Measurements from ENCODE around the gene ZNF273.
"Not testable (repeated sequence)": the region's sequence is repeated elsewhere in the genome, so short reads cannot be mapped to it uniquely, and the experiment has no call there.

The ZNF273 gene

GRCh38 chr7:64888901-64889685 is 14.0 kb upstream of the ZNF273 start:
- no peak for DNase-seq (ENCODE audit: low read depth)

- no peak for DNase-seq (ENCODE audit: low read depth)
Observed at GRCh38 chr7:64889686-64890162, 13.3 kb upstream of the ZNF273 start.

- not testable (repeated sequence) for DNase-seq (ENCODE audit: low read depth)
Observed at GRCh38 chr7:64890273-64890672, 12.8 kb upstream of the ZNF273 start.

- no peak for DNase-seq (ENCODE audit: low read depth)
Observed at GRCh38 chr7:64890761-64891362, 12.2 kb upstream of the ZNF273 start.

- not testable (repeated sequence) for DNase-seq (ENCODE audit: low read depth)
Observed at GRCh38 chr7:64891363-64892081, 11.6 kb upstream of the ZNF273 start.

GRCh38 chr7:64892116-64892515 is 11.0 kb upstream of the ZNF273 start:
- no peak for DNase-seq (ENCODE audit: low read depth)

- no peak for DNase-seq (ENCODE audit: low read depth)
Observed at GRCh38 chr7:64892666-64893309, 10.3 kb upstream of the ZNF273 start.

GRCh38 chr7:64893401-64893800 is 9.7 kb upstream of the ZNF273 start:
- DNase-seq (ENCODE audit: low read depth) = no peak

GRCh38 chr7:64902461-64902805 is 640 bp upstream of the ZNF273 start:
- not testable (repeated sequence) for DNase-seq (ENCODE audit: low read depth)

GRCh38 chr7:64904008-64904407 is 935 bp downstream of the ZNF273 start:
- no peak for DNase-seq (ENCODE audit: low read depth)

- no peak for DNase-seq (ENCODE audit: low read depth)
Observed at GRCh38 chr7:64905133-64905532, 2.1 kb downstream of the ZNF273 start.

- no peak for DNase-seq (ENCODE audit: low read depth)
Observed at GRCh38 chr7:64905547-64905946, 2.5 kb downstream of the ZNF273 start.

GRCh38 chr7:64907641-64908326 is 4.7 kb downstream of the ZNF273 start:
- no peak for DNase-seq (ENCODE audit: low read depth)

GRCh38 chr7:64908358-64908757 is 5.3 kb downstream of the ZNF273 start:
- DNase-seq (ENCODE audit: low read depth) = no peak

- DNase-seq (ENCODE audit: low read depth) = no peak
Observed at GRCh38 chr7:64914557-64914956, 11.5 kb downstream of the ZNF273 start.

GRCh38 chr7:64915301-64915700 is 12.2 kb downstream of the ZNF273 start:
- DNase-seq (ENCODE audit: low read depth) = not testable (repeated sequence)

- DNase-seq (ENCODE audit: low read depth) = not testable (repeated sequence)
Observed at GRCh38 chr7:64928252-64929187, 25.4 kb downstream of the ZNF273 start.

- DNase-seq (ENCODE audit: low read depth) = no peak
Observed at GRCh38 chr7:64934478-64934877, 31.4 kb downstream of the ZNF273 start.

GRCh38 chr7:64938540-64938939 is 35.5 kb downstream of the ZNF273 start:
- DNase-seq (ENCODE audit: low read depth) = no peak

GRCh38 chr7:64940021-64940420 is 36.9 kb downstream of the ZNF273 start:
- DNase-seq (ENCODE audit: low read depth) = not testable (repeated sequence)

Data from T-helper 22 cell (primary cell).